Natural killer cell (primary cell): ENCODE measurements around the gene ABR. TPM values are rescaled to one million over a fixed set of nuclear protein-coding genes. Genes with fewer than 3 reads are reported as not detected.

Source experiments
- ATAC-seq, 3 donors: fragments of 150-1000 bp in 2 of 3; fragments of 200-7000 bp in 1 of 3; cut with Tn5 transposase; 1 replicate in 1 of 3; 2 replicates in 2 of 3; pipeline ENCODE4 v1.10.0; 2021; ENCODE audit warnings: mild to moderate bottlenecking in 2 of 3, moderate library complexity in 2 of 3
- DNase-seq, 2 donors: peaks; one replicate each; pipeline versions ENCODE4 v3.0.0 to v3.0.0-alpha.2; 2013 to 2021; ENCODE audit warnings: mixed read lengths in 1 of 2
- H3K27ac ChIP-seq: one replicate; pipeline ENCODE4 v1.5.1; 2013; ENCODE audit warnings: mild to moderate bottlenecking, low read length
- H3K27me3 ChIP-seq: one replicate; pipeline ENCODE4 v1.6.1; 2013; ENCODE audit warnings: low read length; ENCODE audit not compliant: control insufficient read depth, insufficient read depth
- H3K36me3 ChIP-seq: one replicate; pipeline ENCODE4 v1.6.1; 2013; ENCODE audit warnings: low read length; ENCODE audit not compliant: control insufficient read depth, insufficient read depth
- H3K4me1 ChIP-seq: one replicate; pipeline ENCODE4 v1.6.1; 2013; ENCODE audit warnings: low read length; ENCODE audit not compliant: control insufficient read depth, insufficient read depth
- H3K4me3 ChIP-seq: one replicate; pipeline ENCODE4 v1.5.1; 2013; ENCODE audit warnings: low read length
- H3K9me3 ChIP-seq: one replicate; pipeline ENCODE4 v1.6.1; 2013; ENCODE audit warnings: low read length; ENCODE audit not compliant: control insufficient read depth, insufficient read depth
- H3K27ac Mint-ChIP-seq, 2 donors: one replicate each; pipeline ENCODE4 v1.8.0; 2022; ENCODE audit warnings: mild to moderate bottlenecking in 2 of 2, mixed read lengths in 2 of 2, moderate library complexity in 1 of 2
- H3K27me3 Mint-ChIP-seq, 2 donors: one replicate each; pipeline ENCODE4 v1.8.0; 2022; ENCODE audit warnings: low read depth in 2 of 2, mixed read lengths in 2 of 2
- H3K36me3 Mint-ChIP-seq: one replicate; pipeline ENCODE4 v1.8.0; 2022; ENCODE audit warnings: mixed read lengths
- H3K4me1 Mint-ChIP-seq, 2 donors: one replicate each; pipeline ENCODE4 v1.8.0; 2022; ENCODE audit warnings: mixed read lengths in 2 of 2
- H3K4me3 Mint-ChIP-seq: one replicate; pipeline ENCODE4 v1.8.0; 2022; ENCODE audit warnings: mild to moderate bottlenecking, moderate library complexity, mixed read lengths
- H3K9me3 Mint-ChIP-seq, 2 donors: one replicate each; pipeline ENCODE4 v1.8.0; 2022; ENCODE audit warnings: mixed read lengths in 2 of 2
- WGBS: methylation state at CpG from one replicate; pipeline ENCODE4 v1.1.7; 2013; ENCODE audit warnings: missing lambda C conversion rate; ENCODE audit not compliant: insufficient coverage; 5-methylcytosine and 5-hydroxymethylcytosine counted together
- intact Hi-C: fragments of 100-400 bp; cut with micrococcal nuclease; formaldehyde crosslinking; loops from one replicate; pipeline ENCODE4 v1.14.2; 2022
- total RNA-seq, 4 donors: library from RNA; stranded (reverse); fragments of 120-200 nt in 1 of 4; gene quantifications; one replicate each; pipeline versions ENCODE4 v1.2.3 to v1.2.4, GENCODE V29; 2013 to 2022
- TF ChIP-seq, protein P1 (sequence below): fragments of 200-600 bp; IDR thresholded peaks from one replicate; pipeline ENCODE4 v1.8.0; 2022; ENCODE audit warnings: antibody characterized with exemption

Gene ABR
- total RNA-seq, 3 donors from 2014 or later (not counting 1 experiment from before 2014, with no cell fraction given) = 155 to 215 (median 163) TPM

DNA sequence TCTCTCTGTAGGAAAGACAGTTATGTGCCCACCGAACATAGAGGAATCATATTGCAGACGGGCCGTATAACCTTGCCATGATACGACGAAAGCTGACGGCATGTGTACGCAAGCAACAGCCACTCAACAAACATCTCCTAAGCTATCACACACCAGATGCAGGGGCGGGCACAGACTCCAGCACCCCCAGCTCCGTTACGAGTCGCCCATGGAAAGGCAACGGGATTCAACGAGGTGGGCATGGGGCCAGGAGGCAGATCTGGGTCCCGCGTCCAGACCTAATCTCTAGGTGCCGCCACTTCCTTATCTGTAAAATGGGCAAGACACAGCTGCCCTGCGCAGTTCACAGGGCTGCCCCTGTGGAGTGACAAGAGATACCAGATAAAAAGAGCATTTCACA is 35.6 kb downstream of the ABR start:
- Mint-ChIP-seq H3K4me1 (peaks cover 5 to 11% of the 10 kb centered on the region in 2 donors), H3K9me3 (no peaks in the 10 kb centered on the region), H3K27me3 (no peaks in the 10 kb centered on the region), H3K27ac (no peak overlapping the region), H3K36me3 (no peaks in the 10 kb centered on the region), H3K4me3 (no peak overlapping the region)
- 94% methylated on average over 17 of the region's 17 CpGs for WGBS
- TF ChIP-seq, protein P1, sequence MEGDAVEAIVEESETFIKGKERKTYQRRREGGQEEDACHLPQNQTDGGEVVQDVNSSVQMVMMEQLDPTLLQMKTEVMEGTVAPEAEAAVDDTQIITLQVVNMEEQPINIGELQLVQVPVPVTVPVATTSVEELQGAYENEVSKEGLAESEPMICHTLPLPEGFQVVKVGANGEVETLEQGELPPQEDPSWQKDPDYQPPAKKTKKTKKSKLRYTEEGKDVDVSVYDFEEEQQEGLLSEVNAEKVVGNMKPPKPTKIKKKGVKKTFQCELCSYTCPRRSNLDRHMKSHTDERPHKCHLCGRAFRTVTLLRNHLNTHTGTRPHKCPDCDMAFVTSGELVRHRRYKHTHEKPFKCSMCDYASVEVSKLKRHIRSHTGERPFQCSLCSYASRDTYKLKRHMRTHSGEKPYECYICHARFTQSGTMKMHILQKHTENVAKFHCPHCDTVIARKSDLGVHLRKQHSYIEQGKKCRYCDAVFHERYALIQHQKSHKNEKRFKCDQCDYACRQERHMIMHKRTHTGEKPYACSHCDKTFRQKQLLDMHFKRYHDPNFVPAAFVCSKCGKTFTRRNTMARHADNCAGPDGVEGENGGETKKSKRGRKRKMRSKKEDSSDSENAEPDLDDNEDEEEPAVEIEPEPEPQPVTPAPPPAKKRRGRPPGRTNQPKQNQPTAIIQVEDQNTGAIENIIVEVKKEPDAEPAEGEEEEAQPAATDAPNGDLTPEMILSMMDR = no peak
- H3K27me3 ChIP-seq = no peaks in the 10 kb centered on the region
- peaks cover 2% of the 10 kb centered on the region for H3K36me3 ChIP-seq
- intact Hi-C loops = no loop called here
- no peak for DNase-seq
- ATAC-seq = no peak
- no peak overlapping the region for H3K4me3 ChIP-seq
- no peak overlapping the region for H3K27ac ChIP-seq
- H3K4me1 ChIP-seq = no peaks in the 10 kb centered on the region
- H3K9me3 ChIP-seq = peaks cover 3% of the 10 kb centered on the region

DNA sequence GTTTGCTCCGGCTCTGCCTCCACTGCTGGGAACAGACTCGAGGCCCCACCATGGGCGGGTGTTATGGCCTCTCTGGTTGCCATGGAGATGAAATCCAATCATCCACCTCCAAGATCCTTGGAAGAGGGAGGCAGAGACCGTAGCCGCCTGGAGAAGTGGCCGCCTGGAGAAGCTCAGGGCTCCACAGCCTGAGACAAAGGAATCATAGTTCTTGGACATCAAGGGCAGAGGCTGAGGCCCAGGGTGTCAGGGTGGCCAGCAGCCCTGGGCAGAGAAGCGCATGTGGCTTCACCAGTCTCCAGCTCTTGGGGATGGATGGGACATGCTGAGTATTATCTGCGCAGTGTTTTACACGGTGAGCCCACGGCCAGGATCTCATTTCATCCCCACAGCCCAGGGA is 36.2 kb downstream of the ABR start:
- DNase-seq (no peak), ATAC-seq (no peak)
- Histone ChIP-seq H3K9me3 (peaks cover 3% of the 10 kb centered on the region), H3K36me3 (peaks cover 2% of the 10 kb centered on the region), H3K4me3 (no peak overlapping the region), H3K27ac (no peak overlapping the region), H3K27me3 (no peaks in the 10 kb centered on the region), H3K4me1 (no peaks in the 10 kb centered on the region)
- Mint-ChIP-seq H3K27ac (no peak overlapping the region), H3K4me3 (no peak overlapping the region), H3K36me3 (no peaks in the 10 kb centered on the region), H3K4me1 (peaks cover 5 to 11% of the 10 kb centered on the region in 2 donors), H3K27me3 (no peaks in the 10 kb centered on the region), H3K9me3 (no peaks in the 10 kb centered on the region)
- 92% methylated on average over 10 of the region's 10 CpGs for WGBS
- intact Hi-C loops = no loop called here
- TF ChIP-seq, protein P1 = no peak

DNA sequence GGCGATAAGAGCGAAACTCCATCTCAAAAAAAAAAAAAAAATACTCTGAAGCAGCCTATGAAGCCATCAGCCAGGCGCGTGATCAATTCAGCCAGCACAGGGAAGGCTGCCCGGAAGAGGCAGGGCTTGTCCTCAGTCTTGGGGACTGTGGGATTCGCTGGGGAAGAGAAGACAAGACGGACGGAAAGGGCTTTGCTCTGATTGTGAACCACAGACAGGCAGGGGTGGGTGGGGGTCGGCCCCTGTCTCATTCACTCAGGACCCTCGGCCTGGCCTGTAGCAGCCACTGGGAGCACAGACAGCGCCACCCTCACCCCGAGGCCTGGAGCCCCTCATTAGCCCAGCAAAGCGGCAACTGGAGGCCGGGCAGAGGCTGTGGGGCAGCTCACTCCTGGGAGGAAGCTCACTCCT is 37.2 kb downstream of the ABR start:
- ATAC-seq = no peak
- H3K9me3 ChIP-seq = peaks cover 3% of the 10 kb centered on the region
- Mint-ChIP-seq H3K27ac (no peak overlapping the region), H3K4me3 (no peak overlapping the region), H3K36me3 (no peaks in the 10 kb centered on the region), H3K27me3 (no peaks in the 10 kb centered on the region), H3K9me3 (no peaks in the 10 kb centered on the region), H3K4me1 (peaks cover 5 to 11% of the 10 kb centered on the region in 2 donors)
- intact Hi-C loops = no loop called here
- no peak for DNase-seq
- WGBS = 95% methylated on average over 14 of the region's 14 CpGs
- no peaks in the 10 kb centered on the region for H3K27me3 ChIP-seq
- H3K27ac ChIP-seq = no peak overlapping the region
- TF ChIP-seq, protein P1 = no peak
- H3K4me3 ChIP-seq = no peak overlapping the region
- no peaks in the 10 kb centered on the region for H3K4me1 ChIP-seq
- no peaks in the 10 kb centered on the region for H3K36me3 ChIP-seq

DNA sequence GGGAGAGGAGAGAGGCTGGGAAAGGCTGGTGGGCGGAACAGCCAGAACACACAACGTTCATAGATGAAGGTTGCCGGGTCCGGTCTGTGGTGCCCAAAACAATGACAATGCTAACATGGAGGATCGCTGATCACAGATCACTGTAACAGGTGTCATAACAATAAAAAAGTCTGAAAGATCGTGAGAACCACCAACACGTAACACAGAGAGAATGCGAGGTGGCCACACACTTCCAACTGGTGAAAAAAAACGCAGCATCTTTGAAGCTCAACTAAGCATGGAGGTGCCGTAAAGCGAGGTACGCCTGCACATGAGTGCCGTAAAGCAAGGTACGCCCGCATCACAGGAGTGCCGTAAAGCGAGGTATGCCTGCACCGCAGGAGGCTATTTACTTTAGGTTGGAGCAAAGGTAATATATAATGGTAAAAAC is 42.3 kb downstream of the ABR start:
- no peaks in the 10 kb centered on the region for H3K27me3 ChIP-seq
- no peak overlapping the region for H3K4me3 ChIP-seq
- peak in 1 of 2 donors; percentile 62 for DNase-seq
- Mint-ChIP-seq H3K27me3 (no peaks in the 10 kb centered on the region), H3K27ac (peak overlapping the region in 1 of 2 donors; percentile 49), H3K36me3 (no peaks in the 10 kb centered on the region), H3K4me3 (peak overlapping the region; percentile 47), H3K9me3 (no peaks in the 10 kb centered on the region), H3K4me1 (peaks cover 0 to 6% of the 10 kb centered on the region in 2 donors)
- no peak overlapping the region for H3K27ac ChIP-seq
- 91% methylated on average over 18 of the region's 18 CpGs for WGBS
- intact Hi-C loops = no loop called here
- no peaks in the 10 kb centered on the region for H3K36me3 ChIP-seq
- ATAC-seq = peak in 1 of 3 donors; percentile 84
- H3K9me3 ChIP-seq = no peaks in the 10 kb centered on the region
- TF ChIP-seq, protein P1 = no peak
- no peaks in the 10 kb centered on the region for H3K4me1 ChIP-seq
